AG09309 (cell line): ENCODE data around the gene GXYLT2.

Experiments used
- DNase-seq: peaks from one replicate; pipeline ENCODE4 v3.0.0-alpha.2; 2010; ENCODE audit warnings: low read depth
- H3K4me3 ChIP-seq: 2 replicates; pipeline ENCODE4 v1.5.1; 2011; ENCODE audit warnings: mild to moderate bottlenecking, low read depth, low read length, moderate library complexity; ENCODE audit not compliant: control insufficient read depth
- CTCF ChIP-seq: IDR thresholded peaks from 2 replicates; pipeline ENCODE4 v1.5.1; 2011; ENCODE audit warnings: mild to moderate bottlenecking, low read depth, low read length, inconsistent platforms; ENCODE audit not compliant: insufficient read depth, control insufficient read depth; ENCODE audit errors: missing control alignments

GXYLT2 gene

GRCh38 chr3:72960812-72961518 lies 73.1 kb downstream of the GXYLT2 start:
- TF ChIP-seq CTCF = no peak
- H3K4me3 ChIP-seq = no peak overlapping the region
- peak; percentile 37 for DNase-seq

- no peak overlapping the region for H3K4me3 ChIP-seq
- TF ChIP-seq CTCF = no peak
- DNase-seq = no peak
Observed at GRCh38 chr3:72961752-72962151, 73.9 kb downstream of the GXYLT2 start.

- no peak for DNase-seq
- no peak overlapping the region for H3K4me3 ChIP-seq
- TF ChIP-seq CTCF = no peak
Observed at GRCh38 chr3:72962317-72962716, 74.5 kb downstream of the GXYLT2 start.

- no peak for DNase-seq
Observed at GRCh38 chr3:72964633-72965032, 76.8 kb downstream of the GXYLT2 start.

GRCh38 chr3:72968266-72968664 lies 80.4 kb downstream of the GXYLT2 start:
- no peak for TF ChIP-seq CTCF
- no peak for DNase-seq
- no peak overlapping the region for H3K4me3 ChIP-seq

More at GRCh38 chr3:72964633-72965032, 76.8 kb downstream of the GXYLT2 start:
- no peak overlapping the region for H3K4me3 ChIP-seq
- no peak for TF ChIP-seq CTCF

GRCh38 chr3:72969766-72970165 lies 81.9 kb downstream of the GXYLT2 start:
- no peak for TF ChIP-seq CTCF
- no peak overlapping the region for H3K4me3 ChIP-seq
- no peak for DNase-seq
